K562 (cell line): ENCODE measurements around the gene CLDND2. TPM values are rescaled to one million over a fixed set of nuclear protein-coding genes. Genes with fewer than 3 reads are reported as not detected.

Experiments used
- ARID3A ChIP-seq: IDR thresholded peaks from 2 replicates; pipeline ENCODE4 v1.6.1; 2012; ENCODE audit warnings: low read depth, low read length, improper control_type of control experiment, borderline replicate concordance
- GATA2 ChIP-seq: sonication (generic); formaldehyde crosslinking; IDR thresholded peaks from 2 replicates; pipeline ENCODE4 v1.4.0; 2020; ENCODE audit warnings: mild to moderate bottlenecking, missing genetic modification reagents
- KDM5B ChIP-seq: fragments of 200-600 bp; sonication (generic); IDR thresholded peaks from 2 replicates; pipeline ENCODE4 v1.6.1; 2012; ENCODE audit warnings: low read depth, mild to moderate bottlenecking, moderate library complexity, low read length, control low read depth, inconsistent platforms; ENCODE audit not compliant: insufficient replicate concordance
- KLF16 ChIP-seq: IDR thresholded peaks from 2 replicates; pipeline ENCODE4 v1.6.1; 2016; ENCODE audit warnings: antibody characterized with exemption
- KLF6 ChIP-seq: fragments of 250-450 bp; sonication (Bioruptor Pico); IDR thresholded peaks from 2 replicates; pipeline ENCODE4 v1.4.0; 2020; ENCODE audit warnings: mild to moderate bottlenecking, moderate library complexity, borderline replicate concordance
- LARP7 ChIP-seq: fragments of 450-650 bp; IDR thresholded peaks from 2 replicates; pipeline ENCODE4 v1.6.1; 2016
- NFRKB ChIP-seq: fragments of 450-650 bp; IDR thresholded peaks from 2 replicates; pipeline ENCODE4 v1.6.1; 2016; ENCODE audit warnings: low read depth
- NR2C2 ChIP-seq, 2 experiments: fragments of 200-800 bp in 1 of 2; sonication (Bioruptor generic) in 1 of 2; sonication (generic) in 1 of 2; formaldehyde crosslinking in 1 of 2; IDR thresholded peaks; 2 replicates each; pipeline versions ENCODE4 v1.6.1 to v1.8.0; 2016 to 2022; ENCODE audit warnings: mild to moderate bottlenecking in 1 of 2, missing compliant biosample characterization in 1 of 2, missing genetic modification characterization in 1 of 2, missing genetic modification reagents in 1 of 2
- SMAD4 ChIP-seq: fragments of 250-450 bp; sonication (Bioruptor Pico); conservative IDR thresholded peaks from 2 replicates; pipeline ENCODE4 v1.8.0; 2021; ENCODE audit warnings: inconsistent platforms, mild to moderate bottlenecking, moderate library complexity
- TAF1 ChIP-seq: IDR thresholded peaks from 2 replicates; pipeline ENCODE4 v1.6.1; 2011; ENCODE audit warnings: mild to moderate bottlenecking, low read length, moderate library complexity; ENCODE audit not compliant: insufficient read depth, control insufficient read depth, severe bottlenecking; ENCODE audit errors: extremely low read depth
- ZNF140 ChIP-seq: fragments of 250-450 bp; sonication (Bioruptor Pico); IDR thresholded peaks from 2 replicates; pipeline ENCODE4 v1.8.0; 2021; ENCODE audit warnings: moderate library complexity, mild to moderate bottlenecking, inconsistent platforms
- polyA plus RNA-seq, 8 experiments: library from polyadenylated mRNA; depleted of rRNA in 4 of 8; stranded (reverse) in 5 of 8; unstranded in 3 of 8; fragments of >200 nt; fragmentation: Nextera tagmentation in 2 of 8; fragmentation: Illumina TruSeq in 1 of 8; extraction: Ambion mirVana in 2 of 8; extraction: Trizol in 1 of 8; gene quantifications; 2 replicates each; pipeline versions ENCODE4 v1.2.1 to v1.2.3, GENCODE V29; 2011 to 2014; ENCODE audit warnings: inconsistent platforms in 1 of 8, missing spikeins in 1 of 8
- total RNA-seq, 7 experiments: library from RNA; depleted of rRNA in 6 of 7; stranded (reverse); fragments of >200 nt in 6 of 7; fragmentation: Illumina TruSeq in 2 of 7; extraction: Trizol in 2 of 7; gene quantifications; 2 replicates each; pipeline versions ENCODE4 v1.2.1 to v1.2.3, GENCODE V29; 2011 to 2021; ENCODE audit warnings: low replicate concordance in 1 of 7
- TF ChIP-seq, protein P1 (sequence below), 2 experiments: fragments of 450-650 bp; conservative IDR thresholded peaks; 2 replicates each; pipeline ENCODE4 v1.6.1; 2017; ENCODE audit warnings: mild to moderate bottlenecking in 2 of 2, moderate library complexity in 2 of 2
- TF ChIP-seq, protein P2 (sequence below): sonication (generic); formaldehyde crosslinking; IDR thresholded peaks from 2 replicates; pipeline ENCODE4 v1.4.0; 2020; ENCODE audit warnings: mild to moderate bottlenecking, missing genetic modification reagents
- TF ChIP-seq, protein P3 (sequence below), 2 experiments: fragments of 250-450 bp in 1 of 2; fragments of 450-650 bp in 1 of 2; sonication (Bioruptor Pico) in 1 of 2; IDR thresholded peaks; 2 replicates each; pipeline versions ENCODE4 v1.6.1 to v1.8.0; 2016 to 2021; ENCODE audit warnings: mild to moderate bottlenecking in 2 of 2, moderate library complexity in 2 of 2, missing compliant biosample characterization in 1 of 2, missing genetic modification characterization in 1 of 2

Gene CLDND2
- total and polyA plus RNA-seq, 9 of the 15 experiments (the other 6 are each of a cell fraction or from before 2014, with no cell fraction given), result 0.45 to 4.0 (median 1.2) TPM; not detected in 3

DNA sequence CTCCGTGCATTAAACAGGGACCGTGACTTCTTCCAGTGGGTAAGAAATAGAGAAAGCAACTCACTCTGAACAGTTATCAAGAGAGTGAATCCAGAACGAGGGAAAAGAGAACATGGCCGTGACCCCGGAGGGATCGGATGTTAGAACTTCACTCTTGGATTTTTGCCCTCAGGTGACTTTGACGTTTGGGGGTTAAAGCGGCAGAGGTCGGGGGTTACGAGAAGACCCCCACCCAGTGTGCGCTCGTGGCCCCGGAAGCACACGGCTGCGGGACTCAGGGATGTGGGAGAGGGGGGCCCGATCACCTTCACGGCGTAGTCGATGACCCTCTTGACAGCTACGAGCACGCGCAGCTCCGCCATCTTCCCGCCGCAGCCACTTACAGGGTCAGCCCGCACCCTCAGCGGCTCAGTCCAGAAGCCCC lies 2.8 kb downstream of the CLDND2 start, which contains the start of gene ETFB (continued):
- TF ChIP-seq, protein P1, sequence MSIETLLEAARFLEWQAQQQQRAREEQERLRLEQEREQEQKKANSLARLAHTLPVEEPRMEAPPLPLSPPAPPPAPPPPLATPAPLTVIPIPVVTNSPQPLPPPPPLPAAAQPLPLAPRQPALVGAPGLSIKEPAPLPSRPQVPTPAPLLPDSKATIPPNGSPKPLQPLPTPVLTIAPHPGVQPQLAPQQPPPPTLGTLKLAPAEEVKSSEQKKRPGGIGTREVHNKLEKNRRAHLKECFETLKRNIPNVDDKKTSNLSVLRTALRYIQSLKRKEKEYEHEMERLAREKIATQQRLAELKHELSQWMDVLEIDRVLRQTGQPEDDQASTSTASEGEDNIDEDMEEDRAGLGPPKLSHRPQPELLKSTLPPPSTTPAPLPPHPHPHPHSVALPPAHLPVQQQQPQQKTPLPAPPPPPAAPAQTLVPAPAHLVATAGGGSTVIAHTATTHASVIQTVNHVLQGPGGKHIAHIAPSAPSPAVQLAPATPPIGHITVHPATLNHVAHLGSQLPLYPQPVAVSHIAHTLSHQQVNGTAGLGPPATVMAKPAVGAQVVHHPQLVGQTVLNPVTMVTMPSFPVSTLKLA (conservative IDR thresholded peaks at IDR 0.05), result peak; percentile 47 to 63; a peak in 3 of 4 replicates
- TF ChIP-seq ARID3A (no peak), GATA2 (no peak), NR2C2 (CRISPR knock-in tag; IDR thresholded peaks at IDR 0.05) (0 out of 2 replicates have a peak, but pooled peaks have one; percentile 36), NR2C2 (tag; IDR thresholded peaks at IDR 0.05) (peak; percentile 94), ZNF140 (CRISPR knock-in tag) (no peak), KLF16 (no peak), SMAD4 (no peak), TAF1 (no peak), KDM5B (peak; percentile 6), KLF6 (CRISPR knock-in tag) (no peak), NFRKB (peak; percentile 83), LARP7 (no peak)
- TF ChIP-seq, protein P2, sequence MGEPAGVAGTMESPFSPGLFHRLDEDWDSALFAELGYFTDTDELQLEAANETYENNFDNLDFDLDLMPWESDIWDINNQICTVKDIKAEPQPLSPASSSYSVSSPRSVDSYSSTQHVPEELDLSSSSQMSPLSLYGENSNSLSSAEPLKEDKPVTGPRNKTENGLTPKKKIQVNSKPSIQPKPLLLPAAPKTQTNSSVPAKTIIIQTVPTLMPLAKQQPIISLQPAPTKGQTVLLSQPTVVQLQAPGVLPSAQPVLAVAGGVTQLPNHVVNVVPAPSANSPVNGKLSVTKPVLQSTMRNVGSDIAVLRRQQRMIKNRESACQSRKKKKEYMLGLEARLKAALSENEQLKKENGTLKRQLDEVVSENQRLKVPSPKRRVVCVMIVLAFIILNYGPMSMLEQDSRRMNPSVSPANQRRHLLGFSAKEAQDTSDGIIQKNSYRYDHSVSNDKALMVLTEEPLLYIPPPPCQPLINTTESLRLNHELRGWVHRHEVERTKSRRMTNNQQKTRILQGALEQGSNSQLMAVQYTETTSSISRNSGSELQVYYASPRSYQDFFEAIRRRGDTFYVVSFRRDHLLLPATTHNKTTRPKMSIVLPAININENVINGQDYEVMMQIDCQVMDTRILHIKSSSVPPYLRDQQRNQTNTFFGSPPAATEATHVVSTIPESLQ (CRISPR knock-in tag), result no peak
- TF ChIP-seq, protein P3, sequence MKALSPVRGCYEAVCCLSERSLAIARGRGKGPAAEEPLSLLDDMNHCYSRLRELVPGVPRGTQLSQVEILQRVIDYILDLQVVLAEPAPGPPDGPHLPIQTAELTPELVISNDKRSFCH (CRISPR knock-in tag; IDR thresholded peaks at IDR 0.05), result no peak
- TF ChIP-seq, protein P3 (tag; IDR thresholded peaks at IDR 0.05), result no peak
